Measurements from ENCODE around the gene THADA.

DNA sequence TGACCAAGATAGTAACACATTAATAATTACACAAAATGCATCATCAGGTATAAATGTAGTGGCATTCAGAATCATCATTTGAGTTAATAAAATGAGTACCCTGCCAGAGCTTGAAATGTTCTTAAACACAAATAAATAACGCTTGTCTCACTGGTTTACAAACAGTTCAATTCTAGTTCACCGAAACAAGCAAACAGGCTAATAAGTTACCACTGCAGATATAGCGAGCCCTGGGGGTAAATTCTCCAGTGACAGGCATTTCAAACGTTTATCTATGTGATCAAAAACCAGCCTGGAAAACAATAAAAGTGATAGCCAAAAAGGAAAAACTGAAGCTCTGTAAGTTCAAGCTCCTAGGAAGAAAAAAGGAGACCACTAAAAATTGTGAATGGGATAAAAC lies 152.6 kb downstream of the THADA start:
- TF ChIP-seq, protein P1, sequence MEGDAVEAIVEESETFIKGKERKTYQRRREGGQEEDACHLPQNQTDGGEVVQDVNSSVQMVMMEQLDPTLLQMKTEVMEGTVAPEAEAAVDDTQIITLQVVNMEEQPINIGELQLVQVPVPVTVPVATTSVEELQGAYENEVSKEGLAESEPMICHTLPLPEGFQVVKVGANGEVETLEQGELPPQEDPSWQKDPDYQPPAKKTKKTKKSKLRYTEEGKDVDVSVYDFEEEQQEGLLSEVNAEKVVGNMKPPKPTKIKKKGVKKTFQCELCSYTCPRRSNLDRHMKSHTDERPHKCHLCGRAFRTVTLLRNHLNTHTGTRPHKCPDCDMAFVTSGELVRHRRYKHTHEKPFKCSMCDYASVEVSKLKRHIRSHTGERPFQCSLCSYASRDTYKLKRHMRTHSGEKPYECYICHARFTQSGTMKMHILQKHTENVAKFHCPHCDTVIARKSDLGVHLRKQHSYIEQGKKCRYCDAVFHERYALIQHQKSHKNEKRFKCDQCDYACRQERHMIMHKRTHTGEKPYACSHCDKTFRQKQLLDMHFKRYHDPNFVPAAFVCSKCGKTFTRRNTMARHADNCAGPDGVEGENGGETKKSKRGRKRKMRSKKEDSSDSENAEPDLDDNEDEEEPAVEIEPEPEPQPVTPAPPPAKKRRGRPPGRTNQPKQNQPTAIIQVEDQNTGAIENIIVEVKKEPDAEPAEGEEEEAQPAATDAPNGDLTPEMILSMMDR (IDR thresholded peaks at IDR 0.05): no peak
- TF ChIP-seq EZH2phosphoT487 (IDR thresholded peaks at IDR 0.05) (no peak), EZH2 (IDR thresholded peaks at IDR 0.05) (no peak)

Data from neural progenitor cell (in vitro differentiated cells).